Measurements from ENCODE around the gene FOSL1. TPM values are rescaled to one million over a fixed set of nuclear protein-coding genes. Genes with fewer than 3 reads are reported as not detected.

Gene FOSL1
- total and polyA plus RNA-seq, 2 of the 13 experiments (the other 11 are each of a cell fraction or from before 2014, with no cell fraction given) = 4.0 to 4.1 TPM

- no peak for TF ChIP-seq ZBTB33 (CRISPR knock-in tag; IDR thresholded peaks at IDR 0.05)
- TF ChIP-seq ZNF441 (CRISPR knock-in tag; IDR thresholded peaks at IDR 0.05; ENCODE audit: borderline replicate concordance) = no peak
- TF ChIP-seq ZNF3 (CRISPR knock-in tag; IDR thresholded peaks at IDR 0.05) = no peak
- TF ChIP-seq REPIN1 (CRISPR knock-in tag; IDR thresholded peaks at IDR 0.05; ENCODE audit: borderline replicate concordance, low read depth) = no peak
- TF ChIP-seq ZNF264 (CRISPR knock-in tag; IDR thresholded peaks at IDR 0.05) = no peak
- no peak for TF ChIP-seq ZNF383 (CRISPR knock-in tag; IDR thresholded peaks at IDR 0.05; ENCODE audit: borderline replicate concordance)
- no peak for TF ChIP-seq PREB (CRISPR knock-in tag; IDR thresholded peaks at IDR 0.05)
These were observed 25.2 kb upstream of the FOSL1 start (continued) for GRCh38 chr11:65925397-65925796.

- Histone ChIP-seq H3K9ac (ENCODE audit: insufficient read depth, low read depth, low read length) (no peak overlapping the region), H3K9me3 (ENCODE audit: low read length) (no peaks in the 10 kb centered on the region), H3K36me3 (replicated peaks in 1 of 2; ENCODE audit: control insufficient read depth in 1 of 2, insufficient read depth in 2 of 2, low read length in 2 of 2) (no peaks in the 10 kb centered on the region; a peak in 1 of 5 replicates), H3K4me2 (ENCODE audit: low read depth, low read length) (no peak overlapping the region), H3K27me3 (ENCODE audit: control insufficient read depth in 1 of 2, insufficient read depth in 2 of 2, low read length in 2 of 2) (no peaks in the 10 kb centered on the region), H3K79me2 (ENCODE audit: insufficient read depth, low read length) (peaks cover 11% of the 10 kb centered on the region), H2AFZ (ENCODE audit: low read length) (no peak overlapping the region), H3K4me1 (ENCODE audit: insufficient read depth, low read length) (peaks cover 22% of the 10 kb centered on the region), H3K27ac (ENCODE audit: extremely low read length, insufficient read depth, low read length) (no peak overlapping the region), H4K20me1 (ENCODE audit: insufficient read depth, low read length) (no peaks in the 10 kb centered on the region), H3K4me3 (replicated peaks in 1 of 3; ENCODE audit: insufficient read depth in 1 of 3, low read depth in 2 of 3, low read length in 3 of 3) (no peak overlapping the region)
- DNase-seq (ENCODE audit: low spot score) = no peak
- 91% methylated on average over 3 of the region's 3 CpGs for WGBS (ENCODE audit: low lambda C conversion rate)
- POLR2A ChIA-PET = no interaction called here
- no peak for ATAC-seq
- CTCF ChIA-PET (ENCODE audit: low intra/inter-chr PET ratio, low total read pairs) = no interaction called here
- in situ Hi-C loops (cut with HindIII; ENCODE audit: extremely low pct_ligation_motif_present, low pct_unique_long_range_greater_than_20kb) = no loop called here
- BruUV-seq (replicated peaks) = no TSS peak
- no peak for FAIRE-seq
- intact Hi-C loops (cut with micrococcal nuclease; ENCODE audit: unreplicated experiment) = no loop called here
- no peak for TF ChIP-seq TEAD2 (CRISPR knock-in tag; IDR thresholded peaks at IDR 0.05)
- TF ChIP-seq ZSCAN21 (CRISPR knock-in tag; IDR thresholded peaks at IDR 0.05; ENCODE audit: borderline replicate concordance) = no peak
- no peak for TF ChIP-seq ARNTL (CRISPR knock-in tag; IDR thresholded peaks at IDR 0.05)
- no peak for TF ChIP-seq STAT6 (CRISPR knock-in tag; IDR thresholded peaks at IDR 0.05; ENCODE audit: borderline replicate concordance)
- TF ChIP-seq ZNF496 (CRISPR knock-in tag; IDR thresholded peaks at IDR 0.05; ENCODE audit: insufficient replicate concordance) = no peak
- TF ChIP-seq ETV5 (CRISPR knock-in tag; IDR thresholded peaks at IDR 0.05; ENCODE audit: borderline replicate concordance) = no peak
- no peak for TF ChIP-seq NFIC (IDR thresholded peaks at IDR 0.05; ENCODE audit: low read length)
These were observed 22.4 kb upstream of the FOSL1 start for GRCh38 chr11:65922565-65922964.
